NCI-H748 treated with DMSO at 0.1 percent for 48 hours (cell line): ENCODE data around the gene QPCTL.
A peak's percentile ranks its signal among the peaks of the same experiment; 100 is the strongest.
"Not testable (repeated sequence)": the region's sequence is repeated elsewhere in the genome, so short reads cannot be mapped to it uniquely, and the experiment has no call there.

Experiments
- DNase-seq: peaks from one replicate; lab custom pipeline; 2025; lab: John Stamatoyannopoulos, UW

QPCTL gene

DNA sequence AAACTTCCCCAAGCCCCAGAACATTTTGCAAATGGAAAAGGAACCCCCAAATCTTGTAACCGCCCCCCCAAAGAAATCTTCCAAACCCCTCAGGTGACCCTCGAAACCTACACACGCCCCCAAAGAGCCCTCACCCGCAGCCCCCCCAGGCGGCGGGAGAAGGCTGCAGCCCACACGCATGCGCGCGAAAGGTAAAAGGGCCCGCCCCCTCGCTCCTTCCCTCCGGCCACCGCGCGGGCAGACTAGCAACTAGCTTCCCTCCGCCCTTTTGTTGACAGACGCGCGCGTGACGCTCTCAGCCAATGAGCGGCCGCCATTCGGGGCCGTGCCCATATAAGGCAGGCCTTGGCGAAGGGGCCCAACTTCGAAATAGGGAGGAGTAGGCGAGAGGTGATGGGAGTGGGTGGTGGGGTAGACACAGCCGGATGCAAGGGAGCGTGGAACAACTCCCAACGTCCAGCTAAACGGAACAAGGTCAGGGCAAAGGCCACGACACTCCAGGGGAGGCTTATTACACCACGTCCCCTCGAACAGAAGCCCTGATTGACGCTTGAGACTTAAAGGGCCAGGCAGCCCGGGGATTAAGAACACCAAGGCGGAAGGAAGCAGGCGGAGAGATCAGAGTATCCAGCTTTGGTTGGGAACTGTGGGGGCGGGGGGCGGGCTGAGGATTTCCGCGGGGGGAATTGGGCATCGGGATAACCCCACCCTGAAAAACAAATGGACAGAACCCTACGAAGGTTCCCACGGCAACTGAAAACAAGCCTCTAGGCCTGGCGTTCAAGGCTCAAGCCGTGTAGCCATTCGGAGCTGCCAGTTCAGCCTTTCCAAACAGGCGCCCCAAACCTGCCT lies 24.9 kb downstream of the QPCTL start:
- DNase-seq = peak; percentile 99

DNA sequence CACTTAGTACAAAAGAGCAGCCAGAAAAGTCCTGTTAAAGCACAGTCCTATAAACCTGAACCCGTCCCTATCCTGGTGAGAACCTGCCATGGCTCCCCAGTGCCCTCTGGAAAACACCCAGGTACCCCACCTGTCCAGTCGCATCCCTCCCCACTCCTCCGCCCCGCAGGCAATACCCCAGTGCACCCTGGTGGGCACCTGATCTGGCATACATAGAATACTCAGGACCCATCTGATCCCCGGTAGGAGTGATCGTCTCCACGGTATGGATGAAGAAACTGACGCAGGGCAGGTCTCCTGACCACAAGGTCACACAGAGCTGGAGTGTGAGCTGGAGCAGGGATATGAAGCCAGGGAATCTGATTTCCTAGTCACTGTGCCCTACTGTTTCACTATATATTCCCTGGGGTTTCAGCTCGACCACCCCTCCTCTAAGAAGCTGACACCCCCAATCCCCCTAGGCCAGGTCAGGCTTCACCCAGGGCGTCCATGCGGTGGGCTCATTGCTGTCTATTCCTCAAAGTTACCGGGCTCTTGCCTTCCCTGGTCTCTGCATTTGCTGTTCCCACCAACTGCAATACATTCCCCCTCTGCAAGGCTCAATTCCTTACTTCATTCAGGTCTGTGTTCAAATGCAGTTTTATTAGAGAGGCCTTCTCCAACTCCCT lies 25.7 kb downstream of the QPCTL start:
- no peak for DNase-seq

DNA sequence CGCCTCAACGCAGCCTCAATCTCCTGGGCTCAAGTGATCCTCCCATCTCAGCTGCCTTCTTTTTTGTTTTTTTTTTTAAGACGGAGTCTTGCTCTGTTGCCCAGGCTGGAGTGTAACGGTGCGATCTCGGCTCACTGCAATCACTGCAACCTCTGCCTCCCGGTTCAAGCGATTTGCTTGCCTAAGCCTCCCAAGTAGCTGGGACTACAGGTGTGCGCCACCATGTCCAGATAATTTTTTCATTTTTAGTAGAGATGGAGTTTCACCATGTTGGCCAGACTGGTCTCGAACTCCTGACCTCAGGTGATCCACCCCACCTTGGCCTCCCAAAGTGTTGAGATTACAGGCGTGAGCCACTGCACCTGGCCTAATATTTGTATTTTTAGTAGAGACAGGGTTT lies 27.6 kb downstream of the QPCTL start:
- DNase-seq = not testable (repeated sequence)

DNA sequence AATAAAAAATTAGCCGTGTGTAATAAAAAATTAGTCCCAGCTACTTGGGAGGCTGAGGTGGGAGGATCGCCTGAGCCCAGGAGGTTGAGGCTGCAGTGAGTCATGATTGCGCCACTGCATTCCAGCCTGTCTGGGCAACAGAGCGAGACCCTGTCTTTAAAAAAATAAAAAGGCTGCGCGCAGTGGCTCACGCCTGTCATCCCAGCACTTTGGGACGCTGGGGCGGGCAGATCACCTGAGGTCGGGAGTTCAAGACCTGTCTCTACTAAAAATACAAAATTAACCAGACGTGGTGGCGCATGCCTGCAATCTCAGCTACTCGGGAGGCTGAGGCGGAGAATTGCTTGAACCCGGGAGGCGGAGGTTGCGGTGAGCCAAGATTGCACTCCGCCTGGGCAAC lies 36.2 kb downstream of the QPCTL start:
- DNase-seq = not testable (repeated sequence)

DNA sequence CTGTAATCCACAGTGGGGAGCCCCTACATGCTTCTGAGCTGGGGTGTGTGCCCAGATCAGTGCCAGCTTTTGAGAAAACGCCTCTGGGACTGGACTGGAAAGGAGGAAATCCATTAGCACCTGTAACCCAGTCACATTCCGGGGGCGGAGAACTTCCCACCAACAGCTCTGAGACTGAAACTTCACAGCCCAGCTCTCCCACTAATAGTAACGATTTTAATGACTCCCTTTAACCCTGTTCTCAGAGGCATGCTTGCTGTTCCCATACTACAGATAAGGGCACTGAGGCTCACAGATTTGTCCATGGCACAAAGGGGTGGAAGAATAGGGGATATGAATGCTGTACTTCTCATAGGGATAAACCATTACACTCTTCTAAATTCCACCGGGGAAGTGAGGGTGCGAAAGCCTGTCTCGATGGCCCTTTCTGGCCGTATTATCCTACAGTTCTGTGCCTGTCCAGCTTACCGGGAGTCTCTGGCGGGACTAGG lies 37.4 kb downstream of the QPCTL start:
- no peak for DNase-seq

DNA sequence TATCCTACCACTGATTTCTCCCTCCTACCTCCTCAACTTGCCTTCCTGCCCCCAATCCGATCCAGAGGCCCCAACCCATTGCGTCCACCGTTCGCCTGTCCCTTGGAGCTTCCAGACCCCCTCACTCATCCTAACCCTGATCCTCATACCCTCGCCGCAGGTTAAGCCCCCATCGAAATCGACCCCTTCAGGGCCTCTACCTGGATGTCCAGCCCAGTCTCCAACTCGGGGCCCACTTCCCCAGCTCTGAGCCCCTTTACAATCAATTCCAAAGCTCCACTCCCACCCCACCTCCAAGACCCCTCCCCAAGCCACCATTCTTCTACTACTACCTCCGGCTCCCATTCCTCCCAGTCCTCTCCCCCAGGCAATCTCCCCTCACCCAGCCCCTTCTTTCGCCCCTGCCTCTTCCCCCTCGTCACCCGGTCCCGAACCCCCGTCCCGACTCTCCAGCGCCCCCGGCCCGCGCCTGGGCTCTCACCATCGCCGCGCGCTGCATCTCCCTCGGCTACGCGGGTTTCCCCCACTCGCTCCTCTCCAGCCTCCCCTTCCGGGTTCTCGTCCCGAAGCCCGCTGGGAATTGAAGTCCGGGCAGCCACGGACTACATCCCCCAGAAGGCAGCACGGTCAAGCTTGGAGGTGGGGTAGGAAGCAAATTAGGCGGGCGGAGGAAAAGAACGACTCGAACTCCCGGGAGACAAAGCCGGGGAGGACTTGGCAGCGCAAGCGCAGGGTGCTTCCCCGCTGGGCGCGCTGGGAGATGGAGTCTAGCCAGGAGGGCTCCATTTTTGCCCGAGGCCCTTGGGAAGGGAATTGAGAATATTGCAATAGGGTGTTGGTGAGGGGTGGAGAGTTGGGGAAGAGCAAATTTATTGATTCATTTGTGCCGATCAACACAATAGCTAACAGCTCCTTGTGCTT lies 38.2 kb downstream of the QPCTL start, which contains the start of gene FBXO46:
FBXO46 (minus strand) TSS at position 529 of the 921 bp plus-strand sequence. CDS start 17,401 bp downstream, outside the sequence.
- DNase-seq = peak; percentile 99

DNA sequence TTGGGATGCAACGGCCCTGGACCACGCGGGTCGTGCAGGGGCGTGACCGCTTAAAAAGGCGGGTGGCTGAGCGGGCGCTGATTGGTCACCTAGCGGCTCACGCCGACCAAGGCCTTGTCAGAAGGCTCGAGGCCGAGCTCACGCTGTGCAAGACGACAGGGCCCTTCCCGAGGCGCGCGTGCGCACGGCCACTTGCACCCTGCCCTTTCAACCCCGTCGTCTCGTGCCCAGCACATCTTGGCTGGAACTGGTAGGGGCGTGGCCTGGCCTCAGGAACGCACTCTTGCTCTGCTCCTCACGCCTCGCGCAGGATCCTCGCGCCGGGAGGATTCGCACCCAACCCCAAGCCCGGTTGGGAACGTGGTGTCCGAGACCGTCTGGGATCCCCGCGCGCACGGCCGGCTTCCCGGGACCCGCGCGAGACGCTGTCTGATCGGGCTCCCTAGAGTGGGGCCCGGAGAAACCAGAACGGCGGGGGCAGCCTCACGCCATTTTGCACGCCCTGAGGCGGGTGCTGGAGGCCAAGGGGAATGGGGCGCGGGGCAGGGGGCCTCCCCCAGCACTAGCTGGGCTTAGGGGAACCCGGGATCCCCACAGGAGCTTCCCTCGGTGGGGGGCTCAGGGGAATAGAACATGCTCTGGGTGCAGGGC lies 40.8 kb downstream of the QPCTL start, which contains the start of gene MEIOSIN:
MEIOSIN (plus strand) TSS at position 280 of the 651 bp plus-strand sequence. CDS start 1,938 bp downstream, outside the sequence.
- DNase-seq = no peak

DNA sequence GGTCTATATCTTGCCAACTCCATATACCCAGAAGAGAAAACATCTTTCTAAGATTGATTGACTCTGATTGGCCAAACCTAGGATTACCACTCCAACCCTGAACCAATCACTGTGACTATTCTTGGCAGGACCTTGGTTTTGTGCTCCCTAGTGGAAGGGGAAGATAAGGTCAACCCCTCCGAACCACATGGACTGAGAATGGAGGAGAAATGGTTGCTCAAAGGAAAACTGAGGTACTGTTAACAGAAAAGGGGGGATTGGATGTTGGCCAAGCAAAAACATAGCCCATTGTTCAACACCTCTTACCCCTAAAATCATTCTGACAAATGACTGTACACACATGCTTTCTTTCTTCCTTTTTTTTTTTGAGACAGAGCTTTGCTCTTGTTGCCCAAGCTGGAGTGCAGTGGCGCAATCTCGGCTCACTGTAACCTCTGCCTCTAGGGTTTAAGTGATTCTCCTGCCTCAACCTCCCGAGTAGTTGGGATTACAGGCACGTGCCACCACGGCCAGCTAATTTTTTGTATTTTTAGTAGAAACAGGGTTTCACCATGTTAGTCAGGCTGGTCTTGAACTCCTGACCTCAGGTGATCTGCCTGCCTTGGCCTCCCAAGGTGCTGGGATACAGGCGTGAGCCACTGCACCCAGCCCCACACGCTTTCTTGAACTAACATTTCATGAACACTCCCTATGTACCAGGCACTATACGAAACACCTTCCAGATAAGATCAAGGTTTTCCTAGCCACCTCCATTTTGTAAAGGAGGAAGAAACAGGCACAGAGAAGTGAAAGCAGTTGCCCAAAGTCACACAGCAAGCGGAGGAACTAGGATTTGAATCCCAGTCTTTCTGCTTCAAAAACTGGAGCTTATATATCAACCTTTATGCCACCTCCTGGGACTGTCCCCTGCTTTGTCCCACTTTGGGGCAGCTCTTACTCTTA lies 47.3 kb downstream of the QPCTL start:
- no peak for DNase-seq

DNA sequence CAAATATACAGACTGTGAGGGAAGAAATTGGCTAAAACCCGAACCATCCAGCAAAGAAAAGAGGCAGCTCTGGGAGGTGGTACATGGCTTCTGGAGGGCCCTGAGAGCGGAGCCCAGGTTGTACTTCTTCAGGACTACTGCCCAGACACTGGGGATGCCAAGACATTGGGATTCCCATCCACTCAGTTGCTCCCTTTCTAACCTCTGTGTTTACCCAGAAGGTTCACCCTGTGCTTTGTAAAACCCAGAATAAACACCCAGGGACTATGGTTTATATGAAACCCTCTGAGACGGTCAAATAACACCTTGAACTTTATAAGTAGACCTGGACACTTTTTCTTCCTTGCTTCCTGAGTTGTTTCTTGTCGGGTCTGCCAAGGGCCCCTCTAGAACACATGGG lies 50.5 kb downstream of the QPCTL start:
- no peak for DNase-seq

DNA sequence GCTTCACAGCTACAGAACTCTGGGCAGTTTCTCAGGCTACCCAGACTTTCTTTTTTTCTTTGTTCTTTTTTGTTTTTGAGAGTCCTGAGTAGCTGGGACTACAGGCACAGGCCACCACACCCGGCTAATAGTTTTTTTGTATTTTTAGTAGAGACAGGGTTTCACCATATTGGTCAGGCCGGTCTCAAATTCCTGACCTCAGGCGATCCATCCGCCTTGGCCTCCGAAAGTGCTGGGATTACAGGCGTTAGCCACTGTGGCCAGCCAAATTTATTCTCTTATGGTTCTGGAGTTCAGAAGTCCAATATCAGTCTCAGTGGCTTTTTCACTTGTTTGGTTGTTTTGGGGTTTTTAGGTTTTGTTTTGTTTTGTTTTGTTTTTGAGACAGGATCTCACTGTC lies 53.1 kb downstream of the QPCTL start:
- no peak for DNase-seq

DNA sequence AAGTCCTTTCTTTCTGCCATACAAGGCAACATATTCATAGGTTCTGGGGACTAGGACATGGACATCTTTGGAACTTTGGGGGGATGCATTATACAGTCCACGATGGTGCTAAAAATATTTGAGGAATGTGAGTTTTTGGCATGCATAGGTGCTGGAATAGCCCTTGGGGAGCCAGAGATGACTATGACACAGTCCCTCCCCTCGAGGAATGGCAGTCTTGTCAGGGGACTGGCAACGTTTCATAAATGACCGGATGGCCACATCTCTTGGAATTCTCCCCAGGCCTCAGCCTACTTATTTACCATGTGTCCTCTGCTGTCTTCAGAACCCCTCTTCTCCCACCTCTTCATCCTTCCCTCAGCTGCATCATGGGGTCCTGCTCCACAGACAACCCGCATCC lies 54.4 kb downstream of the QPCTL start:
- DNase-seq = no peak

DNA sequence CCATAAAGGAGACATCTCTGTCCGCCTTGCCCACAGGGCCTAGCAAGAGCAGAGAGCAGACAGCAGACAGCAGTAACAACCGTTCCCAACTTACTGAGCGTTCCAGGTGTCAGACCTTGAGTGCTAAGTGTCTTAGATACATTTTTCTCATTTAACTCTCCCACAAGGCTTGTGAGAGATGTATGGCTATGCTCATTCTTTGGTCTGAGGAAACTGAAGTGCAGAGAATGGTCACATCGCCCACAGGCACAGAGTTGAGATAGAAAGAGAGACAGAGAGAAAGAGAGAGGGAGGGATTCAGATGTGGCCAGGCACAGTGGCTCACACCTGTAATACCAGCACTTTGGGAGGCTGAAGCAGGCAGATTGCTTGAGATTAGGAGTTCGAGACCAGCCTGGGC lies 55.0 kb downstream of the QPCTL start:
- DNase-seq = no peak

DNA sequence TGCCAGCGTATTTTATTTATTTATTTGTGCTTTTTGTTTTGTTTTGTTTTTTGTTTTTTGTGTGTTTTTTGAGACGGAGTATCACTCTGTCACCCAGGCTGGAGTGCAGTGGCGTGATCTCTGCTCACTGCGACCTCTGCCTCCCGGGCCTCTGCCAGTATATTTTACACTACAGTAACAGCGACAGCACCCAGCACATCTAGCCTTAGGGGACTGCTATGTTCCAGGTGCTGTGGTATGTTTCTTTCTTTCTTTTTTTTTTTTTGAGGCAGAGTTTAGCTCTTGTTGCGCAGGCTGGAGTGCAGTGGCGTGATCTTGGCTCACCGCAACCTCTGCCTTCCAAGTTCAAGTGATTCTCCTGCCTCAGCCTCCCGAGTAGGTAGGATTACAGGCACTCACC lies 59.0 kb downstream of the QPCTL start:
- DNase-seq = not testable (repeated sequence)

DNA sequence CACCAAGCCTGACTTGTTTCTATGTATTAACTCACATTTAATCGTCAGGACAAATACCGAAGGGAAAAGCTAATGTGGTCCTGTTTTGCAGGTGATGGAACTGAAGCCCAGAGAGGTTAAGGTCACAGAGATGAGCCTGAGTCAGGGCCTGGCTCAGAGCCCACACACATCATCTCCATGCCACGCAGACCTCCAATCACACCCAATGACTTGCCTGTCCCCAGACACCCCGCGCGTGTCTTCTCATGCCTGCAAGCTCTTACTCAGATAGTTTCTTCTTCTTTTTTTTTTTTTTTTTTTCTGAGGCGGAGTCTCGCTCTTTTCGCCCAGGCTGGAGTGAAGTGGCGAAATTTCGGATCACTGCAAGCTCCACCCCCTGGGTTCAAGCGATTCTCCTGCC lies 60.2 kb downstream of the QPCTL start:
- DNase-seq = no peak

DNA sequence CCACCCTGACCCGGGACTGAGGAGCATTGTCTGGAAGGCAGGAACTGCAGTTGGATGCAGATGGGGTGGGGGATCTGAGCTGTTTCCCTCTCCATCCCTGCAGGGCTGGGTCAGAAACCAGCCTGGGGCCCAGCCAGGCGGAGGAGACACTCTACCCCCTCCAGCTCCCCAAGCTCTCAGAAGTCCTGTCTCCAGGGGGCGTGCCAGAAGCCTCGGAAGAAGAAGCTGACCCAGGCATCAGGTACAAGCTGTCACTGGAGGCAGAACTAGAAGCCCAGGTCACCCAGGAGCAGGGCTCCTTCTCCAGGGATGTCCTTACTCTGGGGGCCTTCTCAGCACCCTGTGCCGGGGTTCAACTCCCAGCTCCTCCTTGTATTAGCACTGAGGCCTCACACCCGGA lies 61.1 kb downstream of the QPCTL start:
- no peak for DNase-seq
